22Rv1 (cell line): ENCODE results near the gene POGLUT2.

ENCODE experiments used
- ZFX ChIP-seq: fragments of 450-650 bp; IDR thresholded peaks from 2 replicates; pipeline ENCODE4 v1.6.1; 2017; ENCODE audit warnings: antibody characterized with exemption, borderline replicate concordance
- TF ChIP-seq, protein P1 (sequence below): fragments of 450-650 bp; IDR thresholded peaks from 2 replicates; pipeline ENCODE4 v1.5.1; 2017; ENCODE audit warnings: mild to moderate bottlenecking

DNA sequence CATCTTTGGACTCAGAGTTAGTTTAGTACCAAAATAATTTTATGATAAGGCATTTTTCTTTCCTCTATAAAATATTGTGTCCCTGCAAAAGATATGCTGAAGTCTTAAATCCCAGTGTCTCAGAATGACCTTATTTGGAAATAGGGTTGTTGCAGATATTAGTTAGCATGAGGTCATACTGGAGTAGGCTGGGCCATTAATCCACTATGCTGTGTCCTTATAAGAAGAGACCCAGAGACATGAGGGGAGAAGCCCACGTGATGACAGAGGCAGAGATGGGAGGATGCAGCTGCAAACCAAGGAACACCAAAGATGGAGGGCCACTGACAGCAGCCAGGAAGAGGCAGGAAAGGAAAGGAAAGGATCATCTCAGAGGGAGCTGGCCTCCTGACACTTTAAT is 6.4 kb downstream of the POGLUT2 start:
- TF ChIP-seq, protein P1, sequence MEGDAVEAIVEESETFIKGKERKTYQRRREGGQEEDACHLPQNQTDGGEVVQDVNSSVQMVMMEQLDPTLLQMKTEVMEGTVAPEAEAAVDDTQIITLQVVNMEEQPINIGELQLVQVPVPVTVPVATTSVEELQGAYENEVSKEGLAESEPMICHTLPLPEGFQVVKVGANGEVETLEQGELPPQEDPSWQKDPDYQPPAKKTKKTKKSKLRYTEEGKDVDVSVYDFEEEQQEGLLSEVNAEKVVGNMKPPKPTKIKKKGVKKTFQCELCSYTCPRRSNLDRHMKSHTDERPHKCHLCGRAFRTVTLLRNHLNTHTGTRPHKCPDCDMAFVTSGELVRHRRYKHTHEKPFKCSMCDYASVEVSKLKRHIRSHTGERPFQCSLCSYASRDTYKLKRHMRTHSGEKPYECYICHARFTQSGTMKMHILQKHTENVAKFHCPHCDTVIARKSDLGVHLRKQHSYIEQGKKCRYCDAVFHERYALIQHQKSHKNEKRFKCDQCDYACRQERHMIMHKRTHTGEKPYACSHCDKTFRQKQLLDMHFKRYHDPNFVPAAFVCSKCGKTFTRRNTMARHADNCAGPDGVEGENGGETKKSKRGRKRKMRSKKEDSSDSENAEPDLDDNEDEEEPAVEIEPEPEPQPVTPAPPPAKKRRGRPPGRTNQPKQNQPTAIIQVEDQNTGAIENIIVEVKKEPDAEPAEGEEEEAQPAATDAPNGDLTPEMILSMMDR: no peak
- TF ChIP-seq ZFX: no peak
